Measurements from ENCODE around the gene IL19. TPM values are rescaled to one million over a fixed set of nuclear protein-coding genes. Genes with fewer than 3 reads are reported as not detected.

Gene IL19
- total and polyA plus RNA-seq, 2 of the 13 experiments (the other 11 are each of a cell fraction or from before 2014, with no cell fraction given), result not detected

DNA sequence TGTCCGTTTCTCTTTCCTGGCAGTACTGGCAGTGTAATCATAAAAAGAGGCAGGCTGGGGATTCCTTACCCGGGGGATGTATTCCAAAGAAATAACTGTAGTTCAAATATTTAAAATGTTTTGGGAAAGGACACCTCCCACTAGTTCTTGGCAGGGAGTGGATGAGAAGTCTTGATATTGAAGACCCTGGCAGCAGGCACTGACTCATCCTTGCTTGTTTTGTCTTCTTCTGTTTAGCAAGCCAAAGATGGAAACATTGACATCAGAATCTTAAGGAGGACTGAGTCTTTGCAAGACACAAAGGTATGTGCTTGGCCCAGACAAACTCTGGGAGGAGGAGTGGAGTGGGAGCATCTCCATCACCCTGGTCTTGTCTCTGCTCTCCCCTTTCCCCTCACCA is 95.5 kb downstream of the IL19 start:
- Histone ChIP-seq H3K9ac (ENCODE audit: insufficient read depth, low read depth, low read length) (no peak overlapping the region), H3K4me1 (ENCODE audit: insufficient read depth, low read length) (no peaks in the 10 kb centered on the region), H3K4me3 (replicated peaks in 1 of 3; ENCODE audit: insufficient read depth in 1 of 3, low read depth in 2 of 3, low read length in 3 of 3) (no peak overlapping the region), H3K27me3 (ENCODE audit: control insufficient read depth in 1 of 2, insufficient read depth in 2 of 2, low read length in 2 of 2) (peaks cover 0 to 8% of the 10 kb centered on the region in 2 experiments; a peak in 2 of 5 replicates), H3K9me3 (ENCODE audit: low read length) (no peaks in the 10 kb centered on the region), H2AFZ (ENCODE audit: low read length) (no peak overlapping the region), H3K79me2 (ENCODE audit: insufficient read depth, low read length) (no peaks in the 10 kb centered on the region), H3K36me3 (replicated peaks in 1 of 2; ENCODE audit: control insufficient read depth in 1 of 2, insufficient read depth in 2 of 2, low read length in 2 of 2) (no peaks in the 10 kb centered on the region), H4K20me1 (ENCODE audit: insufficient read depth, low read length) (no peaks in the 10 kb centered on the region), H3K27ac (ENCODE audit: extremely low read length, insufficient read depth, low read length) (no peak overlapping the region), H3K4me2 (ENCODE audit: low read depth, low read length) (no peak overlapping the region)
- in situ Hi-C loops (cut with HindIII; ENCODE audit: extremely low pct_ligation_motif_present, low pct_unique_long_range_greater_than_20kb) (no loop called here), intact Hi-C loops (cut with micrococcal nuclease; ENCODE audit: unreplicated experiment) (loop anchor here (5.0 kb wide), 1 partner anchor 46 kb away; no protein-coding TSS in a partner anchor)
- ATAC-seq, result no peak
- WGBS (ENCODE audit: low lambda C conversion rate), result 7% methylated on average over 2 of the region's 2 CpGs
- no peak for DNase-seq (ENCODE audit: low spot score)
- CTCF ChIA-PET (ENCODE audit: low intra/inter-chr PET ratio, low total read pairs), result no interaction called here
- FAIRE-seq, result no peak
- POLR2A ChIA-PET, result no interaction called here
- BruUV-seq (replicated peaks), result no TSS peak
- TF ChIP-seq, protein P1, sequence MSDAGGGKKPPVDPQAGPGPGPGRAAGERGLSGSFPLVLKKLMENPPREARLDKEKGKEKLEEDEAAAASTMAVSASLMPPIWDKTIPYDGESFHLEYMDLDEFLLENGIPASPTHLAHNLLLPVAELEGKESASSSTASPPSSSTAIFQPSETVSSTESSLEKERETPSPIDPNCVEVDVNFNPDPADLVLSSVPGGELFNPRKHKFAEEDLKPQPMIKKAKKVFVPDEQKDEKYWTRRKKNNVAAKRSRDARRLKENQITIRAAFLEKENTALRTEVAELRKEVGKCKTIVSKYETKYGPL (CRISPR knock-in tag; IDR thresholded peaks at IDR 0.05), result no peak
- TF ChIP-seq, protein P2, sequence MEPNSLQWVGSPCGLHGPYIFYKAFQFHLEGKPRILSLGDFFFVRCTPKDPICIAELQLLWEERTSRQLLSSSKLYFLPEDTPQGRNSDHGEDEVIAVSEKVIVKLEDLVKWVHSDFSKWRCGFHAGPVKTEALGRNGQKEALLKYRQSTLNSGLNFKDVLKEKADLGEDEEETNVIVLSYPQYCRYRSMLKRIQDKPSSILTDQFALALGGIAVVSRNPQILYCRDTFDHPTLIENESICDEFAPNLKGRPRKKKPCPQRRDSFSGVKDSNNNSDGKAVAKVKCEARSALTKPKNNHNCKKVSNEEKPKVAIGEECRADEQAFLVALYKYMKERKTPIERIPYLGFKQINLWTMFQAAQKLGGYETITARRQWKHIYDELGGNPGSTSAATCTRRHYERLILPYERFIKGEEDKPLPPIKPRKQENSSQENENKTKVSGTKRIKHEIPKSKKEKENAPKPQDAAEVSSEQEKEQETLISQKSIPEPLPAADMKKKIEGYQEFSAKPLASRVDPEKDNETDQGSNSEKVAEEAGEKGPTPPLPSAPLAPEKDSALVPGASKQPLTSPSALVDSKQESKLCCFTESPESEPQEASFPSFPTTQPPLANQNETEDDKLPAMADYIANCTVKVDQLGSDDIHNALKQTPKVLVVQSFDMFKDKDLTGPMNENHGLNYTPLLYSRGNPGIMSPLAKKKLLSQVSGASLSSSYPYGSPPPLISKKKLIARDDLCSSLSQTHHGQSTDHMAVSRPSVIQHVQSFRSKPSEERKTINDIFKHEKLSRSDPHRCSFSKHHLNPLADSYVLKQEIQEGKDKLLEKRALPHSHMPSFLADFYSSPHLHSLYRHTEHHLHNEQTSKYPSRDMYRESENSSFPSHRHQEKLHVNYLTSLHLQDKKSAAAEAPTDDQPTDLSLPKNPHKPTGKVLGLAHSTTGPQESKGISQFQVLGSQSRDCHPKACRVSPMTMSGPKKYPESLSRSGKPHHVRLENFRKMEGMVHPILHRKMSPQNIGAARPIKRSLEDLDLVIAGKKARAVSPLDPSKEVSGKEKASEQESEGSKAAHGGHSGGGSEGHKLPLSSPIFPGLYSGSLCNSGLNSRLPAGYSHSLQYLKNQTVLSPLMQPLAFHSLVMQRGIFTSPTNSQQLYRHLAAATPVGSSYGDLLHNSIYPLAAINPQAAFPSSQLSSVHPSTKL (CRISPR knock-in tag; IDR thresholded peaks at IDR 0.05), result no peak
- TF ChIP-seq ZNF646 (CRISPR knock-in tag; IDR thresholded peaks at IDR 0.05) (no peak), CREB1 (IDR thresholded peaks at IDR 0.05) (no peak), CREB1 (CRISPR knock-in tag; IDR thresholded peaks at IDR 0.05) (no peak), ZSCAN12 (CRISPR knock-in tag; IDR thresholded peaks at IDR 0.05) (no peak), ZSCAN9 (CRISPR knock-in tag; IDR thresholded peaks at IDR 0.05; ENCODE audit: borderline replicate concordance) (no peak), XRCC5 (optimal IDR thresholded peaks at IDR 0.05; ENCODE audit: low read length) (no peak), ZNF652 (CRISPR knock-in tag; IDR thresholded peaks at IDR 0.05; ENCODE audit: borderline replicate concordance, low read depth) (no peak), KDM5B (CRISPR knock-in tag; IDR thresholded peaks at IDR 0.05; ENCODE audit: borderline replicate concordance) (no peak), ZNF747 (CRISPR knock-in tag; IDR thresholded peaks at IDR 0.05; ENCODE audit: borderline replicate concordance) (no peak), ZSCAN29 (CRISPR knock-in tag; conservative IDR thresholded peaks at IDR 0.05) (no peak), SPEN (CRISPR knock-in tag; IDR thresholded peaks at IDR 0.05; ENCODE audit: low read depth) (no peak), ZNF253 (CRISPR knock-in tag; IDR thresholded peaks at IDR 0.05; ENCODE audit: borderline replicate concordance) (no peak)
- TF ChIP-seq, protein P3, sequence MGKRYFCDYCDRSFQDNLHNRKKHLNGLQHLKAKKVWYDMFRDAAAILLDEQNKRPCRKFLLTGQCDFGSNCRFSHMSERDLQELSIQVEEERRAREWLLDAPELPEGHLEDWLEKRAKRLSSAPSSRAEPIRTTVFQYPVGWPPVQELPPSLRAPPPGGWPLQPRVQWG (CRISPR knock-in tag; IDR thresholded peaks at IDR 0.05; ENCODE audit: borderline replicate concordance, low read depth), result no peak
